ENCODE data around the gene RPUSD1.

DNA sequence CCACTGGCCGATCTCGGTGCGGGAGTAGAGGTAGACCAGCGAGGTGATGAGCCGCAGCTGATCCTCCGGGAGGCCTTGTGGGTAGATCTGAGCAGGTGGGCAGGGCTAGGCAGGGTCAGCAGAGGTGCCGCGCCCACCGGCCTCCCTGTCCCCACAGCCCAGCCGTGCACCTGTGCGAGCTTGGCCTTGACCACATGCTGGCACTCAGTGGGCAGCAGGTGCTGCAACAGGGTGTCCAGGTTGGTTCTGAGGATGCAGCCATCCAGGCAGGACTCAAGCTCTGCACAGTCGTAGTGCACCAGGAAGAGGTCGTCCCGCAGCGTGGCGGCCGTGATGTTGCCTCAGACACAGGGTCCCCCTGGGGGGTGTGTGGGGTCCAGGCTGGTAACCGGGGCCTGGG lies 15.2 kb downstream of the RPUSD1 start:
- TF ChIP-seq, protein P1, sequence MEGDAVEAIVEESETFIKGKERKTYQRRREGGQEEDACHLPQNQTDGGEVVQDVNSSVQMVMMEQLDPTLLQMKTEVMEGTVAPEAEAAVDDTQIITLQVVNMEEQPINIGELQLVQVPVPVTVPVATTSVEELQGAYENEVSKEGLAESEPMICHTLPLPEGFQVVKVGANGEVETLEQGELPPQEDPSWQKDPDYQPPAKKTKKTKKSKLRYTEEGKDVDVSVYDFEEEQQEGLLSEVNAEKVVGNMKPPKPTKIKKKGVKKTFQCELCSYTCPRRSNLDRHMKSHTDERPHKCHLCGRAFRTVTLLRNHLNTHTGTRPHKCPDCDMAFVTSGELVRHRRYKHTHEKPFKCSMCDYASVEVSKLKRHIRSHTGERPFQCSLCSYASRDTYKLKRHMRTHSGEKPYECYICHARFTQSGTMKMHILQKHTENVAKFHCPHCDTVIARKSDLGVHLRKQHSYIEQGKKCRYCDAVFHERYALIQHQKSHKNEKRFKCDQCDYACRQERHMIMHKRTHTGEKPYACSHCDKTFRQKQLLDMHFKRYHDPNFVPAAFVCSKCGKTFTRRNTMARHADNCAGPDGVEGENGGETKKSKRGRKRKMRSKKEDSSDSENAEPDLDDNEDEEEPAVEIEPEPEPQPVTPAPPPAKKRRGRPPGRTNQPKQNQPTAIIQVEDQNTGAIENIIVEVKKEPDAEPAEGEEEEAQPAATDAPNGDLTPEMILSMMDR (IDR thresholded peaks at IDR 0.05) = no peak
- no peak for TF ChIP-seq EZH2 (IDR thresholded peaks at IDR 0.05; ENCODE audit: borderline replicate concordance, insufficient read depth, low read depth, low read length, poor library complexity, severe bottlenecking)
